Fibroblast of the aortic adventitia (primary cell): ENCODE data around the gene VEGFB. TPM values are rescaled to one million over a fixed set of nuclear protein-coding genes. Genes with fewer than 3 reads are reported as not detected.

ENCODE experiments used
- DNase-seq: peaks from one replicate; pipeline ENCODE4 v3.0.0-alpha.2; 2010; ENCODE audit warnings: low read depth
- H3K4me3 ChIP-seq: 2 replicates; pipeline ENCODE4 v1.5.1; 2011; ENCODE audit warnings: low read depth, mild to moderate bottlenecking, control low read depth, low read length, moderate library complexity
- CTCF ChIP-seq: IDR thresholded peaks from 2 replicates; pipeline ENCODE4 v1.5.1; 2011; ENCODE audit warnings: mild to moderate bottlenecking, low read length, control low read depth, inconsistent platforms; ENCODE audit not compliant: insufficient read depth
- total RNA-seq: library from RNA; depleted of rRNA; stranded (reverse); fragments of >200 nt; gene quantifications from 2 replicates; pipeline ENCODE4 v1.2.3, GENCODE V29; 2012; ENCODE audit warnings: low replicate concordance

The VEGFB gene
- total RNA-seq, 1 donor, result 37.5 TPM

GRCh38 chr11:64288353-64288750 is 54.0 kb downstream of the VEGFB start:
- no peak for DNase-seq
- H3K4me3 ChIP-seq, result no peak overlapping the region
- TF ChIP-seq CTCF, result no peak

Other genes starting within 250 kb of the VEGFB start
- gene OTUB1, start 248.1 kb upstream of the VEGFB start, total RNA-seq, result 5.5 and 32.4 TPM in 2 replicates
- gene FLRT1, start 198.7 kb upstream of the VEGFB start, total RNA-seq, result 0.18 TPM in 1 of 2 replicates, not detected in the other
- 7.6 and 14.5 TPM in 2 replicates for gene MACROD1, start 68.5 kb upstream of the VEGFB start, total RNA-seq
- 112 and 142 TPM in 2 replicates for gene STIP1, start 48.4 kb upstream of the VEGFB start, total RNA-seq
- gene FERMT3, start 27.9 kb upstream of the VEGFB start, total RNA-seq, result 7.0 and 7.2 TPM in 2 replicates
- gene TRPT1, start 8.4 kb upstream of the VEGFB start, total RNA-seq, result 18.9 and 33.3 TPM in 2 replicates
- gene NUDT22, start 8.3 kb upstream of the VEGFB start, total RNA-seq, result 39.0 and 50.9 TPM in 2 replicates
- gene DNAJC4, start 4.0 kb upstream of the VEGFB start, total RNA-seq, result 6.5 and 9.0 TPM in 2 replicates
- 34.3 and 60.3 TPM in 2 replicates for gene FKBP2, start 6.5 kb downstream of the VEGFB start, total RNA-seq
- 42.1 and 264 TPM in 2 replicates for gene PPP1R14B, start 12.4 kb downstream of the VEGFB start, total RNA-seq
- 22.5 and 47.5 TPM in 2 replicates for gene PLCB3, start 16.9 kb downstream of the VEGFB start, total RNA-seq
- gene BAD, start 50.1 kb downstream of the VEGFB start, total RNA-seq, result 56.2 and 69.6 TPM in 2 replicates
- 14.4 and 20.3 TPM in 2 replicates for gene GPR137, start 51.3 kb downstream of the VEGFB start, total RNA-seq
- gene KCNK4, start 56.7 kb downstream of the VEGFB start, total RNA-seq, result not detected in 2 replicates
- gene CATSPERZ, start 65.8 kb downstream of the VEGFB start, total RNA-seq, result not detected in 2 replicates
- 21.6 and 45.2 TPM in 2 replicates for gene ESRRA, start 70.9 kb downstream of the VEGFB start, total RNA-seq
- 177 and 274 TPM in 2 replicates for gene TRMT112, start 83.0 kb downstream of the VEGFB start, total RNA-seq
- gene PRDX5, start 83.5 kb downstream of the VEGFB start, total RNA-seq, result 257 and 510 TPM in 2 replicates
- gene CCDC88B, start 105.6 kb downstream of the VEGFB start, total RNA-seq, result 1.2 and 5.1 TPM in 2 replicates
- gene RPS6KA4, start 124.6 kb downstream of the VEGFB start, total RNA-seq, result 47.3 and 72.1 TPM in 2 replicates